Colonic mucosa (tissue), 4 donors: ENCODE results near the gene IFT43. TPM values are rescaled to one million over a fixed set of nuclear protein-coding genes. Genes with fewer than 3 reads are reported as not detected.

Source experiments
- DNase-seq: peaks from one replicate; pipeline ENCODE4 v3.0.0-alpha.2; 2020
- H3K27ac ChIP-seq: fragments of 200-600 bp; one replicate; pipeline ENCODE4 v1.8.0; 2021
- H3K27me3 ChIP-seq: fragments of 200-600 bp; one replicate; pipeline ENCODE4 v1.8.0; 2021
- H3K36me3 ChIP-seq: fragments of 200-600 bp; one replicate; pipeline ENCODE4 v1.8.0; 2021
- H3K4me1 ChIP-seq: fragments of 200-600 bp; one replicate; pipeline ENCODE4 v1.8.0; 2021; ENCODE audit warnings: mild to moderate bottlenecking
- H3K4me3 ChIP-seq: fragments of 200-600 bp; one replicate; pipeline ENCODE4 v1.8.0; 2021
- H3K9ac ChIP-seq, 2 donors: one replicate each; pipeline ENCODE4 v1.7.0; 2013; ENCODE audit warnings: control low read depth in 2 of 2, low read depth in 2 of 2, low read length in 2 of 2
- H3K9me3 ChIP-seq: fragments of 200-600 bp; one replicate; pipeline ENCODE4 v1.8.0; 2021
- intact Hi-C: fragments of 100-400 bp; cut with DNase I; formaldehyde crosslinking; loops from one replicate; pipeline ENCODE4 v1.14.1; 2022
- total RNA-seq, 2 donors: library from RNA; stranded (reverse); fragmentation: NEBNext Ultra II Directional in 1 of 2; extraction: Animal tissue kit (Norgen Biotek cat#: 25700) in 1 of 2; gene quantifications; one replicate each; pipeline ENCODE4 v1.2.1, GENCODE V29; 2021
- TF ChIP-seq, protein P1 (sequence below): fragments of 200-600 bp; IDR thresholded peaks from one replicate; pipeline ENCODE4 v1.8.0; 2022; ENCODE audit warnings: antibody characterized with exemption, mild to moderate bottlenecking
- donor health status: healthy.
- donor health status: DM: no; HTN: no; CAD: no.
- donor health status: DM: no; HTN: no; CAD: no.

IFT43 gene
- total RNA-seq, 2 donors from 2014 or later = 26.5 to 26.6 TPM

GRCh38 chr14:76077340-76077739 lies 91.8 kb downstream of the IFT43 start:
- Histone ChIP-seq H3K27ac (no peak overlapping the region), H3K9ac (no peak overlapping the region), H3K4me3 (no peak overlapping the region), H3K9me3 (no peaks in the 10 kb centered on the region), H3K27me3 (no peaks in the 10 kb centered on the region), H3K36me3 (no peaks in the 10 kb centered on the region), H3K4me1 (no peaks in the 10 kb centered on the region)
- intact Hi-C loops = no loop called here
- DNase-seq = no peak
- TF ChIP-seq, protein P1, sequence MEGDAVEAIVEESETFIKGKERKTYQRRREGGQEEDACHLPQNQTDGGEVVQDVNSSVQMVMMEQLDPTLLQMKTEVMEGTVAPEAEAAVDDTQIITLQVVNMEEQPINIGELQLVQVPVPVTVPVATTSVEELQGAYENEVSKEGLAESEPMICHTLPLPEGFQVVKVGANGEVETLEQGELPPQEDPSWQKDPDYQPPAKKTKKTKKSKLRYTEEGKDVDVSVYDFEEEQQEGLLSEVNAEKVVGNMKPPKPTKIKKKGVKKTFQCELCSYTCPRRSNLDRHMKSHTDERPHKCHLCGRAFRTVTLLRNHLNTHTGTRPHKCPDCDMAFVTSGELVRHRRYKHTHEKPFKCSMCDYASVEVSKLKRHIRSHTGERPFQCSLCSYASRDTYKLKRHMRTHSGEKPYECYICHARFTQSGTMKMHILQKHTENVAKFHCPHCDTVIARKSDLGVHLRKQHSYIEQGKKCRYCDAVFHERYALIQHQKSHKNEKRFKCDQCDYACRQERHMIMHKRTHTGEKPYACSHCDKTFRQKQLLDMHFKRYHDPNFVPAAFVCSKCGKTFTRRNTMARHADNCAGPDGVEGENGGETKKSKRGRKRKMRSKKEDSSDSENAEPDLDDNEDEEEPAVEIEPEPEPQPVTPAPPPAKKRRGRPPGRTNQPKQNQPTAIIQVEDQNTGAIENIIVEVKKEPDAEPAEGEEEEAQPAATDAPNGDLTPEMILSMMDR = no peak

DNA sequence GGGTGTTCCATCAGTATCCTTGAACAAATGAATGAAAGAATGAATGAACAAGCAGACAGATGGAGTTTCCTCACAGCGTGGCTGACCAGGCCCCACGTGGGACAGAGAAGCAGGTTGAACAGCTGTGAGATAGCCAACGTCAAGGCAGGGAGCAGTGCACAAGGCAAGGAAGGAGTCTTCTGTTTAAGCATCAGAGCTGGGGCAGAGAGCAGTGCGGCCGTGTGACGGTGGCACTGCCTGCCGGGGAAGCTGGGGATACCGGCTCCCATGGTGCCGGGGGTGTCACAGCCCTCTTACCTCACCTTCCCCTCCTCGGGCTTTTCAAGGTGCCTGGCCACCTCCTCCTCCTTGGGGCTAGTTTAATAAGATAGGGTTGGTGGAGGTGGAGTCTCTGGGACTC lies 92.9 kb downstream of the IFT43 start:
- intact Hi-C loops = no loop called here
- TF ChIP-seq, protein P1 = no peak
- H3K27ac ChIP-seq = no peak overlapping the region
- no peak for DNase-seq
- no peak overlapping the region for H3K9ac ChIP-seq
- no peaks in the 10 kb centered on the region for H3K27me3 ChIP-seq
- H3K4me3 ChIP-seq = no peak overlapping the region
- no peaks in the 10 kb centered on the region for H3K36me3 ChIP-seq
- H3K4me1 ChIP-seq = no peaks in the 10 kb centered on the region
- no peaks in the 10 kb centered on the region for H3K9me3 ChIP-seq

GRCh38 chr14:76080025-76080424 lies 94.5 kb downstream of the IFT43 start:
- Histone ChIP-seq H3K4me1 (no peaks in the 10 kb centered on the region), H3K9me3 (no peaks in the 10 kb centered on the region), H3K27me3 (no peaks in the 10 kb centered on the region), H3K9ac (no peak overlapping the region), H3K36me3 (no peaks in the 10 kb centered on the region), H3K27ac (no peak overlapping the region), H3K4me3 (no peak overlapping the region)
- intact Hi-C loops = no loop called here
- DNase-seq = no peak
- TF ChIP-seq, protein P1 = no peak

- no peak overlapping the region for H3K9ac ChIP-seq
- H3K36me3 ChIP-seq = no peaks in the 10 kb centered on the region
- H3K27ac ChIP-seq = no peak overlapping the region
- no peak overlapping the region for H3K4me3 ChIP-seq
- DNase-seq = no peak
- no peaks in the 10 kb centered on the region for H3K27me3 ChIP-seq
- H3K4me1 ChIP-seq = no peaks in the 10 kb centered on the region
- TF ChIP-seq, protein P1 = no peak
- intact Hi-C loops = no loop called here
- no peaks in the 10 kb centered on the region for H3K9me3 ChIP-seq
These were observed 94.9 kb downstream of the IFT43 start for GRCh38 chr14:76080471-76080870.

- no peak for DNase-seq
- Histone ChIP-seq H3K27me3 (no peaks in the 10 kb centered on the region), H3K4me3 (no peak overlapping the region), H3K9me3 (no peaks in the 10 kb centered on the region), H3K36me3 (no peaks in the 10 kb centered on the region), H3K4me1 (no peaks in the 10 kb centered on the region), H3K27ac (no peak overlapping the region), H3K9ac (no peak overlapping the region)
- intact Hi-C loops = no loop called here
- TF ChIP-seq, protein P1 = no peak
These were observed 96.1 kb downstream of the IFT43 start for GRCh38 chr14:76081642-76082041.
